ENCODE results near the gene BPTF. TPM values are rescaled to one million over a fixed set of nuclear protein-coding genes. Genes with fewer than 3 reads are reported as not detected.
"Not testable (repeated sequence)": the region's sequence is repeated elsewhere in the genome, so short reads cannot be mapped to it uniquely, and the experiment has no call there.

BPTF gene
- total RNA-seq, 3 donors from 2014 or later = 80.6 to 115 (median 90.0) TPM

- no peaks in the 10 kb centered on the region for H3K4me1 ChIP-seq (ENCODE audit: low read depth)
- H3K36me3 ChIP-seq (ENCODE audit: low read depth) = no peaks in the 10 kb centered on the region
- no peak overlapping the region for H3K4me3 ChIP-seq
- DNase-seq = no peak
- H3K9me3 ChIP-seq = no peaks in the 10 kb centered on the region
- intact Hi-C loops (cut with DNase I, micrococcal nuclease) = loop anchor here in 1 of 2 donors (10.0 kb wide), 1 partner anchor 60 kb away; no protein-coding TSS in a partner anchor
- TF ChIP-seq CTCF (IDR thresholded peaks at IDR 0.05) = no peak
- no peak for ATAC-seq
These were observed 189.9 kb downstream of the BPTF start for GRCh38 chr17:68015081-68015723.

- Histone ChIP-seq H3K4me3 (no peak overlapping the region), H3K36me3 (ENCODE audit: low read depth) (no peaks in the 10 kb centered on the region), H3K9me3 (no peaks in the 10 kb centered on the region), H3K4me1 (ENCODE audit: low read depth) (peaks cover 6% of the 10 kb centered on the region)
- no peak for TF ChIP-seq CTCF (IDR thresholded peaks at IDR 0.05)
- intact Hi-C loops (cut with DNase I, micrococcal nuclease) = loop anchor here in 1 of 2 donors (10.0 kb wide), 1 partner anchor 62 kb away; no protein-coding TSS in a partner anchor
- no peak for ATAC-seq
- DNase-seq = no peak
These were observed 191.5 kb downstream of the BPTF start for GRCh38 chr17:68016838-68017237.

- H3K9me3 ChIP-seq; ATAC-seq; H3K4me3 ChIP-seq; DNase-seq; H3K36me3 ChIP-seq (ENCODE audit: low read depth); H3K4me1 ChIP-seq (ENCODE audit: low read depth): not testable (repeated sequence)
- intact Hi-C loops (cut with DNase I, micrococcal nuclease) = loop anchor here in 1 of 2 donors (10.0 kb wide), 1 partner anchor 64 kb away; no protein-coding TSS in a partner anchor
These were observed 193.2 kb downstream of the BPTF start for GRCh38 chr17:68018493-68018892.

DNA sequence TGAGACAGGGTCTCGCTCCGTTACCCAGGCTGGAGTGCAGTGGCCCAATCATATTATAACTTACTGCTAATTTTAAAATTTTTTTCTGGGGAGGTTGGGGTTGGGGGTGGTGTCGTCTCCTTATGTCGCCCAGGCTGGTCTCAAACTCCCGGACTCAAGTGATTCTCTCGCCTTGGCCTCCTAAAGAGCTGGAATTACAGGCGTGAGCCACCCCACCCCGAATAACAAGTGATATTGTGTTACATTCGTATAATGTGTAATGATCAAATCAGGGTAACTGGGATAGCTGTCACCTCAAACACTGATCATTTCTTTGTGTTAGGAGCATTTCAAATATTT lies 194.0 kb downstream of the BPTF start:
- ATAC-seq = no peak
- peak in 1 of 3 donors; percentile 14 for DNase-seq
- Histone ChIP-seq H3K4me1 (ENCODE audit: low read depth) (peaks cover 6% of the 10 kb centered on the region), H3K36me3 (ENCODE audit: low read depth) (no peaks in the 10 kb centered on the region), H3K9me3 (no peaks in the 10 kb centered on the region), H3K4me3 (no peak overlapping the region)
- intact Hi-C loops (cut with DNase I, micrococcal nuclease) = loop anchor here in 1 of 2 donors (10.0 kb wide), 1 partner anchor 65 kb away; no protein-coding TSS in a partner anchor
- TF ChIP-seq CTCF (IDR thresholded peaks at IDR 0.05) = no peak

GRCh38 chr17:68019675-68020408 lies 194.5 kb downstream of the BPTF start:
- no peaks in the 10 kb centered on the region for H3K36me3 ChIP-seq (ENCODE audit: low read depth)
- H3K4me1 ChIP-seq (ENCODE audit: low read depth) = peaks cover 6% of the 10 kb centered on the region
- peak overlapping the region; percentile 33 for H3K4me3 ChIP-seq
- peak; percentile 95 to 99 (median 96) for DNase-seq
- TF ChIP-seq CTCF (IDR thresholded peaks at IDR 0.05) = peak; percentile 41
- intact Hi-C loops (cut with DNase I, micrococcal nuclease) = loop anchor here in 1 of 2 donors (10.0 kb wide), 1 partner anchor 65 kb away; no protein-coding TSS in a partner anchor
- H3K9me3 ChIP-seq = no peaks in the 10 kb centered on the region
- peak; percentile 98 for ATAC-seq

GRCh38 chr17:68020409-68020756 lies 195.1 kb downstream of the BPTF start:
- no peaks in the 10 kb centered on the region for H3K36me3 ChIP-seq (ENCODE audit: low read depth)
- ATAC-seq = peak; percentile 47
- no peak for TF ChIP-seq CTCF (IDR thresholded peaks at IDR 0.05)

GRCh38 chr17:68020791-68021190 lies 195.5 kb downstream of the BPTF start:
- intact Hi-C loops (cut with DNase I, micrococcal nuclease); H3K4me1 ChIP-seq (ENCODE audit: low read depth); H3K4me3 ChIP-seq; H3K9me3 ChIP-seq; DNase-seq; H3K36me3 ChIP-seq (ENCODE audit: low read depth); ATAC-seq: not testable (repeated sequence)

More at GRCh38 chr17:68020409-68020756, 195.1 kb downstream of the BPTF start:
- no peaks in the 10 kb centered on the region for H3K9me3 ChIP-seq
- intact Hi-C loops (cut with DNase I, micrococcal nuclease) = no loop called here
- no peak for DNase-seq
- peak overlapping the region; percentile 33 for H3K4me3 ChIP-seq
- H3K4me1 ChIP-seq (ENCODE audit: low read depth) = peaks cover 6% of the 10 kb centered on the region

All from mucosa of descending colon (tissue), 3 donors.